Adrenal gland (tissue), 19 donors: Measurements from ENCODE around the gene LPAR5. TPM values are rescaled to one million over a fixed set of nuclear protein-coding genes. Genes with fewer than 3 reads are reported as not detected.
A peak's percentile ranks its signal among the peaks of the same experiment; 100 is the strongest.

Source experiments
- DNase-seq, 7 donors: peaks; one replicate each; pipeline ENCODE4 v3.0.0-alpha.2; 2019 to 2020
- H3K27ac ChIP-seq, 5 donors: fragments of 200-600 bp; sonication (generic) in 4 of 5; 1 replicate in 3 of 5; 2 replicates in 2 of 5; pipeline versions ENCODE4 v1.5.1 to v1.8.0; 2016 to 2020; ENCODE audit warnings: mild to moderate bottlenecking in 1 of 5
- H3K27me3 ChIP-seq: fragments of 200-600 bp; 2 replicates; pipeline ENCODE4 v1.8.0; 2021
- H3K36me3 ChIP-seq, 2 donors: fragments of 200-600 bp; replicated peaks in 1 of 2; 1 replicate in 1 of 2; 2 replicates in 1 of 2; pipeline versions ENCODE4 v1.5.1 to v1.8.0; 2018 to 2022
- H3K4me1 ChIP-seq, 2 donors: fragments of 200-600 bp; replicated peaks in 1 of 2; 1 replicate in 1 of 2; 2 replicates in 1 of 2; pipeline versions ENCODE4 v1.5.1 to v1.8.0; 2018 to 2021
- H3K4me3 ChIP-seq, 4 donors: fragments of 200-600 bp; sonication (generic) in 3 of 4; one replicate each; pipeline ENCODE4 v1.5.1; 2016 to 2018
- H3K9me3 ChIP-seq, 3 donors: fragments of 200-600 bp; sonication (generic) in 1 of 3; replicated peaks in 1 of 3; 1 replicate in 2 of 3; 2 replicates in 1 of 3; pipeline versions ENCODE4 v1.5.1 to v1.8.0; 2016 to 2021
- CTCF ChIP-seq, 6 experiments: fragments of 450-650 bp in 4 of 6; fragments of 200-600 bp in 2 of 6; sonication (generic) in 1 of 6; IDR thresholded peaks; 1 replicate in 5 of 6; 2 replicates in 1 of 6; pipeline versions ENCODE4 v1.5.1 to v1.8.0; 2016 to 2021; ENCODE audit warnings: antibody characterized with exemption in 6 of 6, mild to moderate bottlenecking in 2 of 6, moderate library complexity in 1 of 6
- POLR2A ChIP-seq, 2 donors: fragments of 450-650 bp; IDR thresholded peaks; one replicate each; pipeline ENCODE4 v1.6.1; 2017; ENCODE audit warnings: antibody characterized with exemption in 2 of 2, mild to moderate bottlenecking in 2 of 2, moderate library complexity in 1 of 2
- WGBS, 4 donors: extraction: QIAGEN DNeasy Blood & Tissue Kit in 2 of 4; methylation state at CpG; one replicate each; pipeline versions ENCODE4 v1.1.5 to v1.1.7; 2013 to 2017; 5-methylcytosine and 5-hydroxymethylcytosine counted together
- intact Hi-C, 2 donors: fragments of 100-400 bp; cut with DNase I; formaldehyde crosslinking; loops; one replicate each; pipeline versions ENCODE4 v1.14.1 to v1.15.0; 2022 to 2023
- long read RNA-seq, 10 donors: library from polyadenylated mRNA in 3 of 10; unstranded in 2 of 10; stranded (forward) in 1 of 10; transcript quantifications; one replicate each; pipeline ENCODE4 v2.0.0 and lab custom pipeline, GENCODE V29; 2021 to 2026
- polyA plus RNA-seq, 3 donors: library from polyadenylated mRNA; stranded (reverse); fragments of 200-250 nt in 2 of 3; fragments of 350-450 nt in 1 of 3; fragmentation: Illumina TruSeq in 1 of 3; extraction: RNeasy Lipid Tissue Mini Kit (QIAGEN cat#74804) in 1 of 3; gene quantifications; one replicate each; pipeline ENCODE4 v1.2.3, GENCODE V29; 2013 to 2014
- total RNA-seq, 9 donors: library from RNA; depleted of rRNA in 4 of 9; stranded (reverse); fragments of >200 nt in 4 of 9; fragments of 120-200 nt in 1 of 9; fragmentation: NEBNext Ultra II Directional in 1 of 9; extraction: Animal tissue kit (Norgen Biotek cat#: 25700) in 1 of 9; gene quantifications; one replicate each; pipeline versions ENCODE4 v1.1.0 to v1.2.4, GENCODE V29; 2013 to 2023
- donor health status: healthy with polysubstance abuse.
- donor health status: Bipolar disorder and iron deficiency.
- donor health status: DM: yes; HTN: yes; CAD: no.
- donor health status: DM: no; HTN: no; CAD: no.
- donor health status: DM: no; HTN: no; CAD: no.
- donor health status: DM: yes; HTN: yes; CAD: no.

The LPAR5 gene
- 10 to 100 TPM in 1 of 9 donors, 1 to 10 TPM in 7, under 1 TPM in 1; 0.28 to 11.6 (median 8.1) TPM for total RNA-seq
- polyA plus RNA-seq = 1 to 10 TPM; 1.3 to 2.2 (median 1.5) TPM
- long read RNA-seq, donor 1 = 0 reads
- long read RNA-seq, donor 2 = 0 reads
- long read RNA-seq, donor 3, partial matches to known transcripts = 0 of 1 reads
- long read RNA-seq, donor 3, other reads (novel, unspliced or antisense) = 0 of 1 reads
- long read RNA-seq, donor 4, partial matches to known transcripts = 0 of 1 reads
- long read RNA-seq, donor 4, other reads (novel, unspliced or antisense) = 0 of 1 reads
- long read RNA-seq, donor 5, transcript LPAR5-202 (2 exons, 2,695 nt) = major isoform, 5 of 15 reads
- long read RNA-seq, donor 5, transcript LPAR5-201 (2 exons, 3,171 nt) = major isoform, 5 of 15 reads
- long read RNA-seq, donor 5, partial matches to known transcripts = 2 of 15 reads
- long read RNA-seq, donor 5, other reads (novel, unspliced or antisense) = 1 of 15 reads
- long read RNA-seq, donor 6 = 0 reads
- long read RNA-seq, donor 7 = 0 reads
- long read RNA-seq, donor 8 = 0 reads
- long read RNA-seq, donor 9, partial matches to known transcripts = 0 of 1 reads
- long read RNA-seq, donor 9, other reads (novel, unspliced or antisense) = 0 of 1 reads
- long read RNA-seq, donor 10 = 0 reads

DNA sequence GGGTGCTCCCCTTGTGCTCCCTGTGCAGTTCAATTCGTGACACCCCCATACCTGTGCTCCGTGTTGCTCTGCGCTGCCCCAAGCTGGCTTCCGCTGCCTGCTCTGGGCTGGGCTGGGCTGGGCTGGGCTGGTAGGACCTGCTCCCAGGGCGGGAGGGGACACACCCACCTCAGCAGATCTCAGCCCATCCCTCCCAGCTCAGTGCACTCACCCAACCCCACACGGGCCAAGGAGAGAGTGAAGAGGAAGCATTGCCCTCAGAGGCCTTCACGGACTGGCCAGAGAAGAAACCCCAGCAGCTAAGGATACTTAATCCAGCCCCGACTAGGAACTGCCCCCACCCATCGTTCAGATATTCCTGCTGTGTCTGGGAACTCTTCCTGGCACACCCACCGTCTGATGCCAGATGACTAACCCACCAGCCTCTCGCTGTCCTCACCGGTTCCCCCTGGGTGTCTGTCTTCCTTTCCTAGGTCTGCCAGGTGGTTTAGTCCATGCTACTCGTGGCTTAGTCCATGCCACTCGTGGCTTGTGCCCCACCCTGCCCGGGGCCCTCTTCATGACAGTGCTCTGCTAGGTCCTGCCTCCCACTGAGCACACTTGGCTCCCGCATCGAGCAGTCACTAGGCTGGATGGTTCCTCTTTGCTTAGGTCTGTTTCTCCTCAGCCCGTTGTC is at the start of gene LPAR5:
TSS of gene LPAR5 (minus strand) at position 104 of the 676 bp plus-strand sequence. CDS start 14,711 bp downstream, outside the sequence.
- intact Hi-C loops = no loop called here
- no peak within 1 kb of the TSS for H3K4me3 ChIP-seq
- peak within 1 kb of the TSS in 2 of 5 donors; percentile 59 to 69 for H3K27ac ChIP-seq
- H3K36me3 ChIP-seq = no peaks in the 10 kb centered on the region
- peaks cover 0 to 7% of the 10 kb centered on the region in 2 donors for H3K4me1 ChIP-seq
- peak in 3 of 7 donors; percentile 23 to 43 (median 33) for DNase-seq
- 59 to 64% (median 61%) methylated on average over 14 to 18 of the region's 18 CpGs for whole genome bisulfite sequencing, 4 donors
- no peaks in the 10 kb centered on the region for H3K27me3 ChIP-seq
- H3K9me3 ChIP-seq = no peaks in the 10 kb centered on the region
- TF ChIP-seq POLR2A (IDR thresholded peaks at IDR 0.05) = peak in 1 of 2 donors; percentile 6
- TF ChIP-seq CTCF (IDR thresholded peaks at IDR 0.05) = no peak

DNA sequence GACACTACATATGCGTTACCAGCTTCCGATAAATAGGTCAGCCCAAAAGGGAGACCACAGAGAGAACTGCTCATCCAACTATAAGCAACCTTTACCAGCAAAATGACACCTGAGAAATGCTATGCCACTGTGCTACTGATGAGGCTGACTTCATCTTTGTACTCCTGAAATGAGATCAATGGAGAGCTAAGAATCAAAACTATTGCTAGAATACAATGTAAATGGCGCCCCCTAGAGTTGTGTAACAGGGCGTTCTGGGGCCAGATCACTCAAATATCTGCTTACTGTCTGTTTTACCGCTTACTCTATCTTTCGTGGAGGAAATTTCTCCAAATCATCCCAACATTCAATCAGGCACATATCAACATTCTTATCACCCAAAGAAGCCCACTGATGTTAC is 48.9 kb upstream of the LPAR5 start:
- intact Hi-C loops = no loop called here
- Histone ChIP-seq H3K9me3 (no peaks in the 10 kb centered on the region), H3K4me3 (no peak overlapping the region), H3K27ac (peak overlapping the region in 3 of 5 donors; percentile 0 to 9 (median 4)), H3K4me1 (peaks cover 23 to 49% of the 10 kb centered on the region in 2 donors), H3K36me3 (peaks cover 0 to 17% of the 10 kb centered on the region in 2 donors), H3K27me3 (no peaks in the 10 kb centered on the region)
- peak in 2 of 7 donors; percentile 24 to 42 for DNase-seq
- TF ChIP-seq CTCF (IDR thresholded peaks at IDR 0.05) (peak in 5 of 6 experiments; percentile 28 to 48 (median 38)), POLR2A (IDR thresholded peaks at IDR 0.05) (no peak)
- 38 to 46% (median 43%) methylated on average over 6 of the region's 6 CpGs for WGBS, 4 donors

- no peak overlapping the region for H3K4me3 ChIP-seq
- H3K27ac ChIP-seq = no peak overlapping the region
- peaks cover 0 to 87% of the 10 kb centered on the region in 2 donors for H3K36me3 ChIP-seq
- WGBS, 4 donors = 88 to 95% (median 92%) methylated on average over 4 to 5 of the region's 5 CpGs
- TF ChIP-seq POLR2A (IDR thresholded peaks at IDR 0.05) = no peak
- no peaks in the 10 kb centered on the region for H3K4me1 ChIP-seq
- no peaks in the 10 kb centered on the region for H3K27me3 ChIP-seq
- no peaks in the 10 kb centered on the region for H3K9me3 ChIP-seq
- intact Hi-C loops = no loop called here
- DNase-seq = no peak
These were observed 41.2 kb upstream of the LPAR5 start for GRCh38 chr12:6676962-6677361.

DNA sequence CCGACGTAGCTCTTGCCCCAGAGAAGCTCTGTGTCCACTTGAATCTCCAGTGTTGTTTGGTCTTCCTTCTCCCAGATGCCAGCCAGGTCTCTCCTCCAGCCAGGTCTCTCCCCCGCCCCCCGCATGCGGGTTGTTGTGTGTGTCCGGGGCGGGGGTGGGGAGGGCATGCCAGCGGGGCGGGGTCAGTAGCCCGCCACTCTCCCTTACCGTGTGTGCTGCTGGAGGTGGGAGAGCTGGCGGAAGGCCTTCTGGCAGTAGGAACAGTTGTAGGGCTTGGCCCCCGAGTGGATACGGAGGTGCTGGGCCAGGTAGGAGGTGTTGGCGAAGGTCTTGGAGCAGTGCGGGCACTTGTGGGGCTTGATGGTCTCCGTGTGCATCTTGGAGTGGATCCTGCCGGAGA is 36.4 kb upstream of the LPAR5 start:
- TF ChIP-seq CTCF (IDR thresholded peaks at IDR 0.05) (no peak), POLR2A (IDR thresholded peaks at IDR 0.05) (no peak)
- Histone ChIP-seq H3K4me3 (no peak overlapping the region), H3K27me3 (no peaks in the 10 kb centered on the region), H3K27ac (no peak overlapping the region), H3K4me1 (no peaks in the 10 kb centered on the region), H3K9me3 (no peaks in the 10 kb centered on the region), H3K36me3 (peaks cover 0 to 99% of the 10 kb centered on the region in 2 donors)
- 86 to 90% (median 88%) methylated on average over 17 to 18 of the region's 18 CpGs for WGBS, 4 donors
- intact Hi-C loops = no loop called here
- DNase-seq = no peak
